Heart left ventricle (tissue), 16 donors: ENCODE results near the gene GNAS. TPM values are rescaled to one million over a fixed set of nuclear protein-coding genes. Genes with fewer than 3 reads are reported as not detected.

ENCODE experiments used
- ATAC-seq, 4 donors: fragments of 200-7000 bp; cut with Tn5 transposase; one replicate each; pipeline ENCODE4 v1.9.1; 2020 to 2022; ENCODE audit warnings: moderate library complexity in 4 of 4, mild to moderate bottlenecking in 3 of 4, moderate number of reproducible peaks in 1 of 4
- DNase-seq, 5 donors: peaks; one replicate each; pipeline ENCODE4 v3.0.0-alpha.2; 2020
- H3K27ac ChIP-seq, 12 donors: fragments of 200-600 bp; sonication (generic) in 4 of 12; one replicate each; pipeline versions ENCODE4 v1.5.0 to v1.8.0; 2016 to 2022; ENCODE audit warnings: mild to moderate bottlenecking in 2 of 12
- H3K27me3 ChIP-seq, 9 donors: fragments of 200-600 bp; sonication (generic) in 2 of 9; one replicate each; pipeline versions ENCODE4 v1.5.1 to v1.8.0; 2016 to 2022; ENCODE audit warnings: mild to moderate bottlenecking in 3 of 9
- H3K36me3 ChIP-seq, 9 donors: fragments of 200-600 bp; sonication (generic) in 2 of 9; one replicate each; pipeline versions ENCODE4 v1.5.0 to v1.8.0; 2018 to 2022; ENCODE audit warnings: mild to moderate bottlenecking in 2 of 9
- H3K4me1 ChIP-seq, 12 donors: fragments of 200-600 bp; sonication (generic) in 4 of 12; one replicate each; pipeline versions ENCODE4 v1.5.0 to v1.8.0; 2016 to 2022; ENCODE audit warnings: mild to moderate bottlenecking in 3 of 12
- H3K4me3 ChIP-seq, 12 donors: fragments of 200-600 bp; sonication (generic) in 4 of 12; one replicate each; pipeline versions ENCODE4 v1.5.0 to v1.8.0; 2017 to 2022; ENCODE audit warnings: mild to moderate bottlenecking in 9 of 12, moderate library complexity in 4 of 12
- H3K9me3 ChIP-seq, 12 donors: fragments of 200-600 bp; sonication (generic) in 4 of 12; one replicate each; pipeline versions ENCODE4 v1.5.0 to v1.8.0; 2016 to 2022; ENCODE audit warnings: mild to moderate bottlenecking in 1 of 12
- POLR2A ChIP-seq, 2 donors: fragments of 450-650 bp; IDR thresholded peaks; one replicate each; pipeline ENCODE4 v1.6.1; 2017; ENCODE audit warnings: antibody characterized with exemption in 2 of 2, mild to moderate bottlenecking in 2 of 2, moderate library complexity in 2 of 2
- WGBS, 4 donors: extraction: QIAGEN DNeasy Blood & Tissue Kit in 2 of 4; methylation state at CpG; one replicate each; pipeline versions ENCODE4 v1.1.5 to v1.1.7; 2013 to 2018; 5-methylcytosine and 5-hydroxymethylcytosine counted together
- intact Hi-C, 10 donors: fragments of 100-400 bp; cut with DNase I; formaldehyde crosslinking; loops; one replicate each; pipeline versions ENCODE4 v1.11.1 to v1.14.2; 2022
- polyA plus RNA-seq, 2 donors: library from polyadenylated mRNA; stranded (reverse); fragments of 200-250 nt; gene quantifications; one replicate each; pipeline ENCODE4 v1.2.3, GENCODE V29; 2013
- total RNA-seq, 9 donors: library from RNA; depleted of rRNA in 2 of 9; stranded (reverse); fragments of >200 nt in 2 of 9; fragmentation: NEBNext Ultra II Directional in 3 of 9; extraction: Animal tissue kit (Norgen Biotek cat#: 25700) in 3 of 9; gene quantifications; one replicate each; pipeline versions ENCODE4 v1.1.0 to v1.2.4, GENCODE V29; 2016 to 2023
- TF ChIP-seq, protein P1 (sequence below), 12 donors: fragments of 200-600 bp; sonication (generic) in 4 of 12; IDR thresholded peaks; one replicate each; pipeline versions ENCODE4 v1.5.0 to v1.8.0; 2018 to 2022; ENCODE audit warnings: antibody characterized with exemption in 12 of 12, mild to moderate bottlenecking in 5 of 12
- donor health status: ischemic (EF 13 %, LVEDD 7.1; RV severe dilation, severe dysfunction).
- donor health status: healthy with polysubstance abuse.
- donor health status: DM: no; HTN: yes; CAD: no.
- donor health status: DM: no; HTN: no; CAD: no.
- donor health status: ischemic (EF 25% LVEDD 6.9; RV normal size, moderate dysfunction).
- donor health status: ischemic (EF 25% LVEDD 5.7; RV mildly dilated, moderate dysfunction).
- donor health status: healthy.
- donor health status: DM: yes; HTN: yes; CAD: no.
- donor health status: ischemic (EF 35%, LVEDD 5.7; RV mildly dilated, moderate dysfunction).
- donor health status: nonischemic (EF 11% LVEDD 7.7; RV severe dilation, severe dysfunction).
- donor health status: DM: yes; HTN: yes; CAD: no.
- donor health status: PGD.
- donor health status: ischemic (EF 29% LVEDD 5.4; RV normal size, mild dysfunction).
- donor health status: nonischemic (EF 23%, LVEDD 6.1; RV moderate dilation, normal function).

GNAS gene
- total and polyA plus RNA-seq, 11 donors: 1,246 to 2,999 (median 1,604) TPM

DNA sequence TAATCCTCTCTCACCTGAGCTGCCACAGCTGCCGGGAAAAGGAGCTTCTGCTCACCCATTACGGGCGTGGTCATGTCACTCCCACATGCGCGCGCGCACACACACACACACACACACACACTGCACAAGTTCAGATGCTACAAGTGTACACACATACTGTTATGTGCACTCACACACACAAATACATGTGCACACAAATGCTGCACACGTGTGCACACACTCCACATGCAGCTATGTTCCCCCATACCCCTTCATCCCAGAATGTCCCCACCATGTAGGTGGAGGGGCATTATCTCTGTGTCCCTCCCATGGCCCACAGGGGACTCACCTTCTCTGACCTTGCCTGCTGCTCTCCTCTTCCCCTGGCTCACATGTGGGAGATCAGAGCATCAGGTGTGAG lies 39.1 kb upstream of the GNAS start:
- ATAC-seq (peak in 1 of 4 donors; percentile 7), DNase-seq (no peak)
- no peaks in the 10 kb centered on the region for H3K9me3 ChIP-seq
- no peaks in the 10 kb centered on the region for H3K4me1 ChIP-seq
- H3K27me3 ChIP-seq: peaks cover 0 to 31% (median 3%) of the 10 kb centered on the region in 9 donors
- TF ChIP-seq POLR2A (IDR thresholded peaks at IDR 0.05): no peak
- TF ChIP-seq, protein P1, sequence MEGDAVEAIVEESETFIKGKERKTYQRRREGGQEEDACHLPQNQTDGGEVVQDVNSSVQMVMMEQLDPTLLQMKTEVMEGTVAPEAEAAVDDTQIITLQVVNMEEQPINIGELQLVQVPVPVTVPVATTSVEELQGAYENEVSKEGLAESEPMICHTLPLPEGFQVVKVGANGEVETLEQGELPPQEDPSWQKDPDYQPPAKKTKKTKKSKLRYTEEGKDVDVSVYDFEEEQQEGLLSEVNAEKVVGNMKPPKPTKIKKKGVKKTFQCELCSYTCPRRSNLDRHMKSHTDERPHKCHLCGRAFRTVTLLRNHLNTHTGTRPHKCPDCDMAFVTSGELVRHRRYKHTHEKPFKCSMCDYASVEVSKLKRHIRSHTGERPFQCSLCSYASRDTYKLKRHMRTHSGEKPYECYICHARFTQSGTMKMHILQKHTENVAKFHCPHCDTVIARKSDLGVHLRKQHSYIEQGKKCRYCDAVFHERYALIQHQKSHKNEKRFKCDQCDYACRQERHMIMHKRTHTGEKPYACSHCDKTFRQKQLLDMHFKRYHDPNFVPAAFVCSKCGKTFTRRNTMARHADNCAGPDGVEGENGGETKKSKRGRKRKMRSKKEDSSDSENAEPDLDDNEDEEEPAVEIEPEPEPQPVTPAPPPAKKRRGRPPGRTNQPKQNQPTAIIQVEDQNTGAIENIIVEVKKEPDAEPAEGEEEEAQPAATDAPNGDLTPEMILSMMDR (IDR thresholded peaks at IDR 0.05): no peak
- H3K4me3 ChIP-seq: no peak overlapping the region
- 80 to 89% (median 86%) methylated on average over 8 of the region's 8 CpGs for WGBS, 4 donors
- H3K36me3 ChIP-seq: no peaks in the 10 kb centered on the region
- no peak overlapping the region for H3K27ac ChIP-seq
- intact Hi-C loops: no loop called here

DNA sequence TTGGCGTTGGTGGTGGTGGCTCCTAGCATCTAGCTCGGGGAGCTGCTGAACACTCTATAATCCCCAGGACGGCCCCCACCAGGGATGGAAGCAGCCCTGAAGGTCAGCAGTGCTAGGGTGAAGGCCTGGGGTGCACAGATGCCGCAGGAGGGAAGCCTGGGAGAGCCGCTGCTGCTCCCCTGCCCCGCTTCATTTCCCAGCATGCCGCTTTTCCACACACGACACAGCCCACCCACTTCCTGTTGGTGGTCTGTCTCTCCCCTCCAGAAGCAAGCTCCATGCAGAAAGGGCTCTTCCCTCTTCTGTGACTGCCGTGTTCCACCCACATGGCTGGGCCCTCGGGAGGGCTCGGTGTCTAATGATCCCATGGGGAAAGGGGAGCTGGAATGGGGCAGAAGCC lies 37.1 kb upstream of the GNAS start:
- no peaks in the 10 kb centered on the region for H3K4me1 ChIP-seq
- no peak overlapping the region for H3K27ac ChIP-seq
- WGBS, 4 donors: 70 to 84% (median 79%) methylated on average over 8 to 11 of the region's 11 CpGs
- DNase-seq (no peak), ATAC-seq (no peak)
- H3K4me3 ChIP-seq: no peak overlapping the region
- no peaks in the 10 kb centered on the region for H3K9me3 ChIP-seq
- peaks cover 0 to 17% (median 3%) of the 10 kb centered on the region in 9 donors for H3K27me3 ChIP-seq
- no peak for TF ChIP-seq POLR2A (IDR thresholded peaks at IDR 0.05)
- TF ChIP-seq, protein P1 (IDR thresholded peaks at IDR 0.05): no peak
- intact Hi-C loops: no loop called here
- no peaks in the 10 kb centered on the region for H3K36me3 ChIP-seq

DNA sequence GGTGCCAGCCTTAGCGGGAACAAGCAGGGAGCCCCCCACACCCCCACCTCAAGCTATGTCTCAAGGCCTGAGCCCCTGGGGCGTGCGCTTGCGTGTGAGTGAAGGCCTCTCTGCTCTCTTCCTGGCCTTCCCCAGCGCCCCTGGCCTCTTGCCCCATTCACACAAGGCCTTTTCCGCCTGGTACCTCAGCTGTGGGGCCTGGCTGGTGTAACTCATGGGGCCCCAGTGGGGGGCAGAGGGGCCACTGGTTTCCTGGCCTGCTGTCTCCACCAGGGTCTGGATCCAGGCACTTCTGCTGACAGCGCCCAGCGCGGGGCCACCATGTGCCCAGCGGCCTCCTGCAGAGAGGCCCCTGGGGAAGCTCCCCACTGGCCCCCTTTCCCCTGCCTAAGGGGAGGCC lies 36.5 kb upstream of the GNAS start:
- DNase-seq (no peak), ATAC-seq (no peak)
- intact Hi-C loops: no loop called here
- Histone ChIP-seq H3K9me3 (no peaks in the 10 kb centered on the region), H3K4me1 (no peaks in the 10 kb centered on the region), H3K36me3 (no peaks in the 10 kb centered on the region), H3K27me3 (peaks cover 0 to 14% (median 0%) of the 10 kb centered on the region in 9 donors), H3K4me3 (no peak overlapping the region), H3K27ac (no peak overlapping the region)
- no peak for TF ChIP-seq POLR2A (IDR thresholded peaks at IDR 0.05)
- TF ChIP-seq, protein P1 (IDR thresholded peaks at IDR 0.05): no peak
- WGBS, 4 donors: 91 to 94% (median 93%) methylated on average over 7 to 10 of the region's 10 CpGs

GRCh38 chr20:58816957-58817651 lies 35.4 kb upstream of the GNAS start:
- Histone ChIP-seq H3K27ac (no peak overlapping the region), H3K4me3 (no peak overlapping the region), H3K9me3 (no peaks in the 10 kb centered on the region), H3K27me3 (peaks cover 0 to 4% (median 0%) of the 10 kb centered on the region in 9 donors), H3K36me3 (no peaks in the 10 kb centered on the region), H3K4me1 (no peaks in the 10 kb centered on the region)
- DNase-seq (no peak), ATAC-seq (no peak)
- WGBS, 4 donors: 93% methylated on average over 30 of the region's 30 CpGs
- TF ChIP-seq POLR2A (IDR thresholded peaks at IDR 0.05): no peak
- TF ChIP-seq, protein P1 (IDR thresholded peaks at IDR 0.05): no peak
- intact Hi-C loops: no loop called here
